Measurements from ENCODE around the gene DHDDS. TPM values are rescaled to one million over a fixed set of nuclear protein-coding genes. Genes with fewer than 3 reads are reported as not detected.

The DHDDS gene
- total RNA-seq, 2 experiments from 2014 or later = 26.3 to 26.8 TPM

DNA sequence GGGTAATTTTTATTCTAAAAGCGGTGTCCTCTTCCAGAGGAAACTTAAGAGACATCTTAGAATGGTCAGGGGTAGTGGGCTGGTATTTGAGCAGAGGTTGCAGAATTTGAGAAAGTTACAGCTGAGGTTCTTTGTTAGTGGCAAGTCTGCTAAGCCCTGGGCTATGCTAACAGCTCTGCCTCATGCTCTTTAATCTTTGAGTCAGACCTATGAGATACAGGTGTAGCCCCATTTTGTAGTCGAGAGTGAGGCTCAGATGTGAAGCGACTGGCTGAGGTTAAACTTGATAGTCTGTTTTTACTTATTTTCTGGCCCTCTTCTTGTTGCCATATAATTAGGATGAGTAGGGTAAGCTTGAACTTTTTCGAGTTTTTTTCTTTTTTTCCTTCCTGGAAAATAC lies 44.8 kb downstream of the DHDDS start:
- POLR2A ChIA-PET = interaction anchor here (1.2 kb wide), 1 partner anchor 411 kb away, joined by 3 read pairs; no protein-coding TSS in a partner anchor
- ATAC-seq (ENCODE audit: poor library complexity) (no peak), DNase-seq (no peak)
- Histone ChIP-seq H3K27ac (ENCODE audit: low read depth in 1 of 2, low read length in 2 of 2) (no peak overlapping the region), H3K36me3 (ENCODE audit: insufficient read depth, low read length) (peaks cover 47% of the 10 kb centered on the region), H3K4me1 (ENCODE audit: insufficient read depth, low read length) (peaks cover 17% of the 10 kb centered on the region), H3K4me3 (ENCODE audit: low read length) (no peak overlapping the region), H3K27me3 (ENCODE audit: control insufficient read depth in 1 of 2, insufficient read depth in 2 of 2, low read length in 2 of 2) (no peaks in the 10 kb centered on the region), H3K9me3 (ENCODE audit: control insufficient read depth in 1 of 2, insufficient read depth in 1 of 2, low read length in 2 of 2) (no peaks in the 10 kb centered on the region)
- intact Hi-C loops (cut with DNase I, micrococcal nuclease) = no loop called here
- Mint-ChIP-seq H3K9me3 (no peaks in the 10 kb centered on the region), H3K4me3 (no peak overlapping the region), H3K27me3 (no peaks in the 10 kb centered on the region), H3K27ac (no peak overlapping the region), H3K4me1 (ENCODE audit: low read depth) (peaks cover 37% of the 10 kb centered on the region), H3K36me3 (ENCODE audit: low read depth) (peaks cover 74% of the 10 kb centered on the region)
- TF ChIP-seq, protein P1, sequence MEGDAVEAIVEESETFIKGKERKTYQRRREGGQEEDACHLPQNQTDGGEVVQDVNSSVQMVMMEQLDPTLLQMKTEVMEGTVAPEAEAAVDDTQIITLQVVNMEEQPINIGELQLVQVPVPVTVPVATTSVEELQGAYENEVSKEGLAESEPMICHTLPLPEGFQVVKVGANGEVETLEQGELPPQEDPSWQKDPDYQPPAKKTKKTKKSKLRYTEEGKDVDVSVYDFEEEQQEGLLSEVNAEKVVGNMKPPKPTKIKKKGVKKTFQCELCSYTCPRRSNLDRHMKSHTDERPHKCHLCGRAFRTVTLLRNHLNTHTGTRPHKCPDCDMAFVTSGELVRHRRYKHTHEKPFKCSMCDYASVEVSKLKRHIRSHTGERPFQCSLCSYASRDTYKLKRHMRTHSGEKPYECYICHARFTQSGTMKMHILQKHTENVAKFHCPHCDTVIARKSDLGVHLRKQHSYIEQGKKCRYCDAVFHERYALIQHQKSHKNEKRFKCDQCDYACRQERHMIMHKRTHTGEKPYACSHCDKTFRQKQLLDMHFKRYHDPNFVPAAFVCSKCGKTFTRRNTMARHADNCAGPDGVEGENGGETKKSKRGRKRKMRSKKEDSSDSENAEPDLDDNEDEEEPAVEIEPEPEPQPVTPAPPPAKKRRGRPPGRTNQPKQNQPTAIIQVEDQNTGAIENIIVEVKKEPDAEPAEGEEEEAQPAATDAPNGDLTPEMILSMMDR (IDR thresholded peaks at IDR 0.05) = no peak
- CTCF ChIA-PET = no interaction called here

DNA sequence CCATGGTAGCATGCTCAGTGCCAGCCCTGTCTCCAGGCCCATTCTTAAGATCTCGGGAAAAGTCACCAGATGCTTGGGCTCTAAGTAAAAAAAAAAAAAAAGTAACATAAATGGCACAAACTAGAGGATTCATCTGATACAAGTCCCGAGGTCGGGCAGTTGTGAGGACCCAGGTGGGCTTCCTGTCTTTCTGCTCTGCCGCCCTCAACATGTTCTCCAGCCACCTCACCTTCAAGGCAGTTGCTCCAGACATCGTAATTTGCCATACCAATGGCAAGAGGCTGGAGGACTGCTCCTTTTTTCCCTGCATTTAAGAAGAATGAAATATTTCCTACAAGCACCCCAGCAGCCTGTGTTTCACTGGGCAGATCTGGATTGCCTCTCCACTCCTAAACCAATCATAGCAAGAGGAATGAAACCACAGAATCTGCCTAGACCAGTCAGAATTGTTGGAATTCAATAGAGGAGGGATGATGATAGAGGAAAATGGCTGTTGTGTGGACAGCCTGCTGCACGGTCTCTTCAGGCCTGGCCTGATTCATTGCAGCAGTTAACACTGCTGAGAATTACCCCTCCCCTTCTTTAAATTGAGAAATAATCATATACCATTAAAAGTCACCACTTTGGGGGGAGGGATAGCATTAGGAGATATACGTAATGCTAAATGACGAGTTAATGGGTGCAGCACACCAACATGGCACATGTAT lies 45.5 kb downstream of the DHDDS start:
- Mint-ChIP-seq H3K27ac (peak overlapping the region; percentile 19), H3K36me3 (ENCODE audit: low read depth) (peaks cover 72% of the 10 kb centered on the region), H3K27me3 (no peaks in the 10 kb centered on the region), H3K4me1 (ENCODE audit: low read depth) (peaks cover 36% of the 10 kb centered on the region), H3K4me3 (peak overlapping the region; percentile 36), H3K9me3 (no peaks in the 10 kb centered on the region)
- Histone ChIP-seq H3K4me1 (ENCODE audit: insufficient read depth, low read length) (peaks cover 15% of the 10 kb centered on the region), H3K27me3 (ENCODE audit: control insufficient read depth in 1 of 2, insufficient read depth in 2 of 2, low read length in 2 of 2) (no peaks in the 10 kb centered on the region), H3K36me3 (ENCODE audit: insufficient read depth, low read length) (peaks cover 47% of the 10 kb centered on the region), H3K4me3 (ENCODE audit: low read length) (no peak overlapping the region), H3K9me3 (ENCODE audit: control insufficient read depth in 1 of 2, insufficient read depth in 1 of 2, low read length in 2 of 2) (no peaks in the 10 kb centered on the region), H3K27ac (ENCODE audit: low read depth in 1 of 2, low read length in 2 of 2) (peak overlapping the region in 1 of 2 donors; percentile 9)
- DNase-seq (no peak), ATAC-seq (ENCODE audit: poor library complexity) (no peak)
- TF ChIP-seq, protein P1 (IDR thresholded peaks at IDR 0.05) = no peak
- ChIA-PET CTCF (no interaction called here), POLR2A (no interaction called here)
- intact Hi-C loops (cut with DNase I, micrococcal nuclease) = no loop called here

DNA sequence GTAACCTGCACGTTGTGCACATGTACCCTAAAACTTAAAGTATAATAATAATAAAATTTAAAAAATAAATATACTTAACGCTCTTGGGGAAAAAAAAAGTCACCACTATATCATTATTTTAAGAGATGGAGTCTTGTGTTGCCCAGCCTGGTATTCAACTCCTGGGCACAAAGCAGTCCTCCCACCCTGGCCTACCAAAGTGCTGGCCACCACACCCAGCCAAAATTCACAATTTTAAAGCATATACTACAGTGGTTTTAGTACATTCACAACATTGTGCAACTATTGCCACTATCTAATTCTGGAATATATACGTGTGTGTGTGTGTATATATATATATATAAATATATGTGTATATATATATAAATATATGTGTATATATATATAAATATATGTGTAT lies 46.0 kb downstream of the DHDDS start:
- peaks cover 14% of the 10 kb centered on the region for H3K4me1 ChIP-seq (ENCODE audit: insufficient read depth, low read length)
- TF ChIP-seq, protein P1 (IDR thresholded peaks at IDR 0.05) = no peak
- Mint-ChIP-seq H3K4me1 (ENCODE audit: low read depth) (peaks cover 35% of the 10 kb centered on the region), H3K36me3 (ENCODE audit: low read depth) (peaks cover 75% of the 10 kb centered on the region), H3K4me3 (no peak overlapping the region), H3K9me3 (no peaks in the 10 kb centered on the region), H3K27me3 (no peaks in the 10 kb centered on the region), H3K27ac (peak overlapping the region; percentile 19)
- peaks cover 47% of the 10 kb centered on the region for H3K36me3 ChIP-seq (ENCODE audit: insufficient read depth, low read length)
- no peak overlapping the region for H3K4me3 ChIP-seq (ENCODE audit: low read length)
- no peak overlapping the region for H3K27ac ChIP-seq (ENCODE audit: low read depth in 1 of 2, low read length in 2 of 2)
- H3K27me3 ChIP-seq (ENCODE audit: control insufficient read depth in 1 of 2, insufficient read depth in 2 of 2, low read length in 2 of 2) = no peaks in the 10 kb centered on the region
- H3K9me3 ChIP-seq (ENCODE audit: control insufficient read depth in 1 of 2, insufficient read depth in 1 of 2, low read length in 2 of 2) = no peaks in the 10 kb centered on the region
- ChIA-PET POLR2A (no interaction called here), CTCF (interaction anchor here (0.6 to 1.3 kb wide), 2 partner anchors 9 to 22 kb away, joined by 3 to 4 read pairs; no protein-coding TSS in a partner anchor)
- ATAC-seq (ENCODE audit: poor library complexity) = no peak
- intact Hi-C loops (cut with DNase I, micrococcal nuclease) = no loop called here
- DNase-seq = no peak
